Kidney capillary endothelial cell (primary cell): ENCODE measurements around the gene TSHZ3.

ENCODE experiments used
- DNase-seq: peaks from one replicate; pipeline ENCODE4 v3.0.0-alpha.2; 2018; ENCODE audit warnings: low spot score

The TSHZ3 gene

GRCh38 chr19:31334849-31335624 lies 14.2 kb downstream of the TSHZ3 start:
- no peak for DNase-seq

GRCh38 chr19:31334101-31334848 lies 15.0 kb downstream of the TSHZ3 start:
- DNase-seq, result no peak

GRCh38 chr19:31332096-31332495 lies 17.1 kb downstream of the TSHZ3 start:
- DNase-seq, result no peak

- no peak for DNase-seq
Measured at GRCh38 chr19:31331536-31331935, 17.7 kb downstream of the TSHZ3 start.

- DNase-seq, result no peak
Measured at GRCh38 chr19:31330761-31331160, 18.5 kb downstream of the TSHZ3 start.

- DNase-seq, result no peak
Measured at GRCh38 chr19:31330237-31330636, 19.0 kb downstream of the TSHZ3 start.

- peak; percentile 53 for DNase-seq
Measured at GRCh38 chr19:31329819-31330218, 19.4 kb downstream of the TSHZ3 start.

GRCh38 chr19:31328238-31328637 lies 21.0 kb downstream of the TSHZ3 start:
- no peak for DNase-seq

GRCh38 chr19:31326329-31327028 lies 22.8 kb downstream of the TSHZ3 start:
- DNase-seq, result no peak

- no peak for DNase-seq
Measured at GRCh38 chr19:31325342-31325741, 23.9 kb downstream of the TSHZ3 start.

GRCh38 chr19:31319465-31319864 lies 29.8 kb downstream of the TSHZ3 start:
- DNase-seq, result no peak

- no peak for DNase-seq
Measured at GRCh38 chr19:31318790-31319425, 30.3 kb downstream of the TSHZ3 start.

- no peak for DNase-seq
Measured at GRCh38 chr19:31317570-31317969, 31.7 kb downstream of the TSHZ3 start.

GRCh38 chr19:31317093-31317492 lies 32.1 kb downstream of the TSHZ3 start:
- no peak for DNase-seq

- no peak for DNase-seq
Measured at GRCh38 chr19:31316201-31316951, 32.9 kb downstream of the TSHZ3 start.

- no peak for DNase-seq
Measured at GRCh38 chr19:31315652-31316051, 33.6 kb downstream of the TSHZ3 start.

- DNase-seq, result no peak
Measured at GRCh38 chr19:31314849-31315629, 34.2 kb downstream of the TSHZ3 start.

- DNase-seq, result no peak
Measured at GRCh38 chr19:31314156-31314555, 35.1 kb downstream of the TSHZ3 start.

GRCh38 chr19:31313291-31314030 lies 35.8 kb downstream of the TSHZ3 start:
- no peak for DNase-seq

- no peak for DNase-seq
Measured at GRCh38 chr19:31312677-31313244, 36.5 kb downstream of the TSHZ3 start.
